ENCODE measurements around the gene PTPRK.

PTPRK gene

DNA sequence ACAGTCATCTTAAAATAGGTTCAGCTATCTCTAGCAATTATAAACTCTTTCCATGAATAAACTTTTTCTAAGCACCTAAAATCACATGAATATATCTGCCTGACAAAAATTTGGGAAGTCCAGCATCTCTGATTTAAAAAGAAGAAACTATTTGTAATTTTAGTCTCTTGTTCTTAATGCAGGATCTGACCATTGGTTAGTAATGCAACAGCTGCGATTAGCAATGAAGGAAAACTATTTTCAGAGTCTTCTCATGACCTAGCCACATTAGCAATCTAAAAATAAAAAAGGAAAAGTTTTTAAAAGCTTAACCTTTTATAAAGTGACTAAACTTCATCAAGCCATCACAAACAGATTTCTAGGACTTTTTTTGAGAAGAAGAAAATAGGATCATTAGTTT, 97.5 kb downstream of the PTPRK start:
- H3K4me3 ChIP-seq (ENCODE audit: insufficient read depth, low read depth, low read length): no peak overlapping the region
- no peaks in the 10 kb centered on the region for H3K27me3 ChIP-seq (ENCODE audit: control insufficient read depth, insufficient read depth, low read length, poor library complexity, severe bottlenecking)
- 82% methylated on average over 1 of the region's 1 CpG; no CpG with 5 or more reads in 1 of the 2 experiments for WGBS, 2 experiments
- no peaks in the 10 kb centered on the region for H3K9me3 ChIP-seq (ENCODE audit: control insufficient read depth, low read length)
- H3K36me3 ChIP-seq (ENCODE audit: control insufficient read depth, insufficient read depth, low read length): no peaks in the 10 kb centered on the region
- H3K27ac ChIP-seq (ENCODE audit: insufficient read depth, low read depth, low read length, poor library complexity, severe bottlenecking): no peak overlapping the region
- H3K4me1 ChIP-seq (ENCODE audit: control insufficient read depth, insufficient read depth, low read length): no peaks in the 10 kb centered on the region

DNA sequence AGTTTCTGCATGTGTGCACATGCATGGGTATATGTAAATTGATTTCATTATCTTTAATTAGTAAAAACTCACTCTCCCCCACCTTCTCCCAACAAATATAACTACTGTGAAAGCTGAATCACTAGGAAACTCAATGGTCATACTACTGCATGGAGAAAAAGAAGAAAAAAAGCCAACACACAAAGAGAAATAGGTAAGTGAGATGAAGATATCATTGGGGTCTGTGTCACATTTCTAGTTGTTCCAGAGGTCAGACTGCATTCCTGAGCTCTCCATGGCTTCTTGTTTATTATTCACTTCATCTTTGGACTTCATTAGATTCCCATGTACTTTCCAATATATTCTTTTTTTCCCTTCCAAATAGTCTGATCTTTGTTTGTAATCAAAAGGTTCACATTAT, 98.2 kb downstream of the PTPRK start:
- Histone ChIP-seq H3K27ac (ENCODE audit: insufficient read depth, low read depth, low read length, poor library complexity, severe bottlenecking) (no peak overlapping the region), H3K36me3 (ENCODE audit: control insufficient read depth, insufficient read depth, low read length) (no peaks in the 10 kb centered on the region), H3K4me3 (ENCODE audit: insufficient read depth, low read depth, low read length) (no peak overlapping the region), H3K4me1 (ENCODE audit: control insufficient read depth, insufficient read depth, low read length) (no peaks in the 10 kb centered on the region), H3K27me3 (ENCODE audit: control insufficient read depth, insufficient read depth, low read length, poor library complexity, severe bottlenecking) (no peaks in the 10 kb centered on the region), H3K9me3 (ENCODE audit: control insufficient read depth, low read length) (no peaks in the 10 kb centered on the region)

DNA sequence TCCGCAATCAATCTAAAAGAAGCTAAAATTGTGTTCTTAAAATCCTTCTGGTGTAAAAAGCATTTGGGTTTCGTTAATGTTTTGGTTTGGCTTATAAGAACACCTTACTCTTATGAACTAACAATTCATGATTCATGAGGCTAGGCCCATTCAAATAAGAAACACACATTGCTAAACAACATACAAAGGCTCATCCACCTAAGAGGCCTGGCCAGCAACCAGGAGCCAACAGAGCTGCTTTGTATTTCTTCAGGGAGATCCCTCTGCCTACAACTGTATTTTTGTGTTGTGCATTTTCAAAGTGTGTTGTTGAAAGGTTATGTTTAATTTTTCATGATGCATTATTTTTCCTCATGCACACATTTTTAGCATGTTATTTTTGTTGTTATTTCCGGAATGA, 98.6 kb downstream of the PTPRK start:
- H3K27ac ChIP-seq (ENCODE audit: insufficient read depth, low read depth, low read length, poor library complexity, severe bottlenecking): no peak overlapping the region
- no peaks in the 10 kb centered on the region for H3K4me1 ChIP-seq (ENCODE audit: control insufficient read depth, insufficient read depth, low read length)
- no peaks in the 10 kb centered on the region for H3K27me3 ChIP-seq (ENCODE audit: control insufficient read depth, insufficient read depth, low read length, poor library complexity, severe bottlenecking)
- whole genome bisulfite sequencing, 2 experiments: 90% methylated on average over 2 of the region's 3 CpGs; no CpG with 5 or more reads in 1 of the 2 experiments
- no peaks in the 10 kb centered on the region for H3K36me3 ChIP-seq (ENCODE audit: control insufficient read depth, insufficient read depth, low read length)
- H3K4me3 ChIP-seq (ENCODE audit: insufficient read depth, low read depth, low read length): no peak overlapping the region
- no peaks in the 10 kb centered on the region for H3K9me3 ChIP-seq (ENCODE audit: control insufficient read depth, low read length)

DNA sequence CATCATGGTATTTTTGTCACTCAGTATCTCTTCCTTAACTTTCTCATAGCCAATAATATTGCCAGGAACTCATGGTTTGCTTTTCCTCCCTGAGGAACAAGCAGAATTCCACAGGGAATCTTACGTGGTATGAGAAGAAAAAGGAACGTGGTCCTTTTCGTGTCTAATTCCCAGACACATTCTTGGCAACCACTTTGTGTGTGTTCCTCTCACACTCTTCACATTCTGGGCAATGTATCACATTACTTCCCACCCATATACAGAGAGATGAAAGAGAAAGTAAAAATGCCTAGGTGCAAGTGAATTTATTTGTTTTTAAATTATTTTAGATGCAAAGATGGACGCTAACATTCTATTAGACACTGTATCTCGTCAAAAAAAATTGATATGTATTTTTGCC, 102.7 kb downstream of the PTPRK start:
- Histone ChIP-seq H3K9me3 (ENCODE audit: control insufficient read depth, low read length) (no peaks in the 10 kb centered on the region), H3K27me3 (ENCODE audit: control insufficient read depth, insufficient read depth, low read length, poor library complexity, severe bottlenecking) (no peaks in the 10 kb centered on the region), H3K27ac (ENCODE audit: insufficient read depth, low read depth, low read length, poor library complexity, severe bottlenecking) (no peak overlapping the region), H3K36me3 (ENCODE audit: control insufficient read depth, insufficient read depth, low read length) (no peaks in the 10 kb centered on the region), H3K4me1 (ENCODE audit: control insufficient read depth, insufficient read depth, low read length) (no peaks in the 10 kb centered on the region), H3K4me3 (ENCODE audit: insufficient read depth, low read depth, low read length) (no peak overlapping the region)
- 92 to 97% methylated on average over 3 to 5 of the region's 5 CpGs for WGBS, 2 experiments

DNA sequence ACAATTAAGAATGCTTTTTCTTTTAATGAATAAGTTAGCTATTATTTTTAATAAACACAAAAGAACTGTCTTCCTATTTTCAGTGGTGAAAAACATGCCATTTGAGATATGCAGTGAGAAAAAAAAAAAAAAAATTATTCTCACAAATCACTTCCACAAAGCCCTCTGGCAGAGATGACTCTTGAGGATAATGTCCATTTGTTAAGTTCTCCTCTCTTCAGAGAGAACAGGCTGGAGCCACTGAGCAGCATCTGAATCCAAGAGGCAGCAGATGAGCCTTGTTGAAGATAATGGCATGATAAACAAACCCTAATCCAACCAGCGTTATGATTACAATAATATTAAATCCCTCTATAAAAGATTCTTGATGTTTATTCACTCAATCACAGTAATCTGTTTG, 105.0 kb downstream of the PTPRK start:
- WGBS, 2 experiments: 100% methylated on average over 1 of the region's 1 CpG; no CpG with 5 or more reads in 1 of the 2 experiments

DNA sequence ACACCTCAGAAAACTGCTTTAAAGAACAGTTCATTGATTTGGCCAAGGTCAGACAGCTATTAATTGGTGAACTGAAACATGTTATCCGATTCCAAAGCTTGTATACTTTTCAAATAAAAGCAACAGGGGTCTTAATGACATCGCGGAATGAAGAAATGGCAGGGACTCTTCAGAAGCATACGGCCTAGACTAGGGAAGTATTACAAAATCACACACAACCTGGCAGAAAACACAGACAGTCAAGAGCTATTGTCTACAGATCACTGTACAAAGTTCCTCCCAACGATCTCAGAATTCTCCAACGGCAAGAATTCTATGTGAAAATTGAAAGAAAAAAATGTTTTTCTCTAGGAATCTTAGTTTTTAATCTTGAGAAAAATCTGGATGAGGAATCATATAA, 105.5 kb downstream of the PTPRK start:
- H3K4me3 ChIP-seq (ENCODE audit: insufficient read depth, low read depth, low read length): no peak overlapping the region
- 93 to 94% methylated on average over 5 to 6 of the region's 6 CpGs for WGBS, 2 experiments
- no peak overlapping the region for H3K27ac ChIP-seq (ENCODE audit: insufficient read depth, low read depth, low read length, poor library complexity, severe bottlenecking)
- no peaks in the 10 kb centered on the region for H3K4me1 ChIP-seq (ENCODE audit: control insufficient read depth, insufficient read depth, low read length)
- H3K9me3 ChIP-seq (ENCODE audit: control insufficient read depth, low read length): no peaks in the 10 kb centered on the region
- no peaks in the 10 kb centered on the region for H3K36me3 ChIP-seq (ENCODE audit: control insufficient read depth, insufficient read depth, low read length)
- H3K27me3 ChIP-seq (ENCODE audit: control insufficient read depth, insufficient read depth, low read length, poor library complexity, severe bottlenecking): no peaks in the 10 kb centered on the region

More for the DNA sequence above, 105.0 kb downstream of the PTPRK start:
- Histone ChIP-seq H3K27me3 (ENCODE audit: control insufficient read depth, insufficient read depth, low read length, poor library complexity, severe bottlenecking) (no peaks in the 10 kb centered on the region), H3K36me3 (ENCODE audit: control insufficient read depth, insufficient read depth, low read length) (no peaks in the 10 kb centered on the region), H3K4me1 (ENCODE audit: control insufficient read depth, insufficient read depth, low read length) (no peaks in the 10 kb centered on the region), H3K9me3 (ENCODE audit: control insufficient read depth, low read length) (no peaks in the 10 kb centered on the region), H3K4me3 (ENCODE audit: insufficient read depth, low read depth, low read length) (no peak overlapping the region), H3K27ac (ENCODE audit: insufficient read depth, low read depth, low read length, poor library complexity, severe bottlenecking) (no peak overlapping the region)

DNA sequence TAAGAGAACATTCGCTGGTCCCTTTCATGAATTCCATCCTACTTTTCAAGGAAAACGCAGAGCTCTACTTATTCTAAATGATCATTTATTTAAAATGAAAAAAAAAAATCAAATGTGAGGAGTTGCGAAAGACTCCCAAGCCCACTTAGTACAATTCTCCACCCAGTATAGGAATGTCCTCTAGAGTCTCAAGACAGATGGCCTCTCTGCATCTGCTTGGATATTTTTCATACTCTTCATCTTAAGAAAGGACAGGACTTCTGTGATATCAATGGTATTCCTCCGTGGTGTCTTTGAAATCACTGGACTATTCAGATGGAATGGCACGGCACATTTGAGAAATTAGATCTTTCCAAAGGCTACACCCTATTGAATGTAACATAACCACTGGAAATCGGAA, 107.1 kb downstream of the PTPRK start:
- H3K27ac ChIP-seq (ENCODE audit: insufficient read depth, low read depth, low read length, poor library complexity, severe bottlenecking): no peak overlapping the region
- no peaks in the 10 kb centered on the region for H3K9me3 ChIP-seq (ENCODE audit: control insufficient read depth, low read length)
- no peaks in the 10 kb centered on the region for H3K4me1 ChIP-seq (ENCODE audit: control insufficient read depth, insufficient read depth, low read length)
- WGBS, 2 experiments: 95 to 98% methylated on average over 5 of the region's 6 CpGs
- no peaks in the 10 kb centered on the region for H3K27me3 ChIP-seq (ENCODE audit: control insufficient read depth, insufficient read depth, low read length, poor library complexity, severe bottlenecking)
- H3K4me3 ChIP-seq (ENCODE audit: insufficient read depth, low read depth, low read length): no peak overlapping the region
- H3K36me3 ChIP-seq (ENCODE audit: control insufficient read depth, insufficient read depth, low read length): no peaks in the 10 kb centered on the region

DNA sequence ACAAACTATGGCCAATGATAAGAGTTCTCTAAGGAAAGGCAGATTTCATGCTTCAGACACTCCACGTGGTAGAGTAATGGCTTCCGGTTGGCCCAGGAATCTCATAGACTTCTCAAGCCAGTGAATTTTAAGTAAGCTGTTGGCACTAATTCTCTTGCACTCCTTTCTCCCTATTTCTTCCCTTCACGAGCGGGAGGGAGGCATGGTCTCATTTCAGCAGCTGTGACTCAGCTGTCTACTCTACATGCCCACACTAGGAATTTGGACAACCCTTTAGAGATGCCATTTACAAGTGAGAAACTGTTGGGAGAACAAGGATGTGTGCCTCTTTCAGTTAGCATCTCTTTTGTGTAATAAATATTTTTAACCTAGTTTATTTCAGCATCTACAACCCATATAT, 107.7 kb downstream of the PTPRK start:
- H3K4me3 ChIP-seq (ENCODE audit: insufficient read depth, low read depth, low read length): no peak overlapping the region
- WGBS, 2 experiments: 94 to 97% methylated on average over 4 of the region's 4 CpGs
- H3K36me3 ChIP-seq (ENCODE audit: control insufficient read depth, insufficient read depth, low read length): no peaks in the 10 kb centered on the region
- H3K27me3 ChIP-seq (ENCODE audit: control insufficient read depth, insufficient read depth, low read length, poor library complexity, severe bottlenecking): no peaks in the 10 kb centered on the region
- H3K4me1 ChIP-seq (ENCODE audit: control insufficient read depth, insufficient read depth, low read length): no peaks in the 10 kb centered on the region
- H3K27ac ChIP-seq (ENCODE audit: insufficient read depth, low read depth, low read length, poor library complexity, severe bottlenecking): no peak overlapping the region
- H3K9me3 ChIP-seq (ENCODE audit: control insufficient read depth, low read length): no peaks in the 10 kb centered on the region

DNA sequence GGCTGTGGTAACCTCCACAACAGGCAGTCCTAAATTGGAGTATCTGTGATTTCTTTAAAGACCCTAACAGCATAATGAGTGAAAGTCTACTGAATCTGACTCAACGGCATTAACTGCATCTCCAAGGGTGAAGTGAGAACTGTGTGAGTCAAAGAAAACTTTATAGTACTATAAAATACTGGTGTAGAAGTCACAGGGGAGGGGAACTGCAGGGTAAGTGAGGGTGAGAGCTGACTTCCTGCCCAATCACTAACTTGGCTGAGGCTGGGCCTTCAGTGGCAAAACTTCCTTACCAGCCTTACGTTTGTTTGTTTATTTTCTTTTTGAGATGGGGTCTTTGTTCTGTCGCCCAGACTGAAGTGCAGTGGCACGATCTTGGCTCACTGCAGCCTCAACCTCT, 109.8 kb downstream of the PTPRK start:
- no peak overlapping the region for H3K27ac ChIP-seq (ENCODE audit: insufficient read depth, low read depth, low read length, poor library complexity, severe bottlenecking)
- no peaks in the 10 kb centered on the region for H3K27me3 ChIP-seq (ENCODE audit: control insufficient read depth, insufficient read depth, low read length, poor library complexity, severe bottlenecking)
- 88 to 90% methylated on average over 4 of the region's 4 CpGs for WGBS, 2 experiments
- no peaks in the 10 kb centered on the region for H3K36me3 ChIP-seq (ENCODE audit: control insufficient read depth, insufficient read depth, low read length)
- H3K9me3 ChIP-seq (ENCODE audit: control insufficient read depth, low read length): no peaks in the 10 kb centered on the region
- no peak overlapping the region for H3K4me3 ChIP-seq (ENCODE audit: insufficient read depth, low read depth, low read length)
- peaks cover 3% of the 10 kb centered on the region for H3K4me1 ChIP-seq (ENCODE audit: control insufficient read depth, insufficient read depth, low read length)

DNA sequence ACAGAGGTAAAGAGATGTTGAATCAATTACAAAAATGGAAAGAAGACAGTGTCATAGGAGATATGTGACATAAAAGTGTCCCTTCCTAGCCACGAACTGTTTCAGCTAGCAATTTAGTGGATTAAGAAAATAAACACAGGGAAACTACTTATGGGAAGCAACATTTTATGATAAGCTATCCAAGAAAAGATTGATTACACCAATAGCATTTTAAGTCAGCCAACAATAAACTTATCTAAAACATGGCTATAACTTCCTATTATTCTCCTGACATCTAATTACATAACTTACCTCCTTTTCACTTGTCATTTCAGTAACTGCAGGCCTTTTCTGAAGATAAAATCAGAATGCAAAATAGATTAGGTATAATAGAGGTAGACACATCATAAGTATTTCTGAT, 111.4 kb downstream of the PTPRK start:
- Histone ChIP-seq H3K36me3 (ENCODE audit: control insufficient read depth, insufficient read depth, low read length) (no peaks in the 10 kb centered on the region), H3K4me1 (ENCODE audit: control insufficient read depth, insufficient read depth, low read length) (peaks cover 3% of the 10 kb centered on the region), H3K9me3 (ENCODE audit: control insufficient read depth, low read length) (no peaks in the 10 kb centered on the region), H3K4me3 (ENCODE audit: insufficient read depth, low read depth, low read length) (no peak overlapping the region), H3K27ac (ENCODE audit: insufficient read depth, low read depth, low read length, poor library complexity, severe bottlenecking) (no peak overlapping the region), H3K27me3 (ENCODE audit: control insufficient read depth, insufficient read depth, low read length, poor library complexity, severe bottlenecking) (no peaks in the 10 kb centered on the region)
- WGBS, 2 experiments: 71 to 93% methylated on average over 1 of the region's 1 CpG

DNA sequence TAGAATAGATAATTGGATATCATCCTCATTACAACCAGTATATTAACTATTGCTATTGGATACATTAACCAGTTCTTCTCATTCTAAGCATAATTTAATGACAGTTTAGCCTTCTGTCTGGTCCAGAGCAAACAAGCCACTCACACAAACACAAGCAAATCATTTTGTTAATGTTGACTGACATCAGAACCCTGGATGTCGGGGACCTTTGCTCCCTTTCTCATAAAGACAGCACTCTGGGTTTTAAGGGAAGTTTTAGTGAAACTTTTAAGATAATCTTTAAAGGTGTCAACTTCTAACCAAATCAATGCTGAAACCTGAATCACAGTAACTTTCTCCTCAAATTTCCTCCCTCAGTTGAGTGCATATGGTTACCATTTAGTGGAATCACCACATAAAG, 113.9 kb downstream of the PTPRK start:
- Histone ChIP-seq H3K27me3 (ENCODE audit: control insufficient read depth, insufficient read depth, low read length, poor library complexity, severe bottlenecking) (no peaks in the 10 kb centered on the region), H3K9me3 (ENCODE audit: control insufficient read depth, low read length) (no peaks in the 10 kb centered on the region), H3K27ac (ENCODE audit: insufficient read depth, low read depth, low read length, poor library complexity, severe bottlenecking) (no peak overlapping the region), H3K4me1 (ENCODE audit: control insufficient read depth, insufficient read depth, low read length) (peaks cover 3% of the 10 kb centered on the region), H3K36me3 (ENCODE audit: control insufficient read depth, insufficient read depth, low read length) (no peaks in the 10 kb centered on the region), H3K4me3 (ENCODE audit: insufficient read depth, low read depth, low read length) (no peak overlapping the region)
- 83% methylated on average over 1 of the region's 1 CpG; no CpG with 5 or more reads in 1 of the 2 experiments for WGBS, 2 experiments
